IMR-90 (cell line): ENCODE measurements around the gene AFAP1L2. TPM values are rescaled to one million over a fixed set of nuclear protein-coding genes. Genes with fewer than 3 reads are reported as not detected.

Experiments used
- ATAC-seq: fragments of 200-7000 bp; cut with Tn5 transposase; 2 replicates; pipeline ENCODE4 v1.9.1; 2020; ENCODE audit warnings: low read depth, mild to moderate bottlenecking, moderate library complexity
- BruUV-seq: library from RNA; stranded (reverse); fragments of 400-500 nt; replicated peaks from 2 replicates; lab custom pipeline; 2021; lab: Mats Ljungman, UMichigan
- CTCF ChIA-PET: fragments of 300-600 bp; formaldehyde crosslinking; extraction: SDS; loops from one replicate; lab custom pipeline; 2021; ENCODE audit warnings: antibody characterized with exemption; lab: Yijun Ruan, JAX
- POLR2A ChIA-PET: fragments of 300-600 bp; sonication (Branson Sonifier 250); formaldehyde crosslinking; loops from one replicate; lab custom pipeline; 2022; ENCODE audit warnings: antibody characterized with exemption; ENCODE audit not compliant: unreplicated experiment; lab: Charles Lee
- DNase-seq: peaks from one replicate; pipeline ENCODE4 v3.0.0; 2013
- H2AFZ ChIP-seq: replicated peaks from 2 replicates; pipeline ENCODE3; 2013; ENCODE audit warnings: low read length, mild to moderate bottlenecking; ENCODE audit not compliant: poor library complexity
- H2AK5ac ChIP-seq: 2 replicates; pipeline ENCODE4 v1.6.1; 2013; ENCODE audit warnings: low read depth, low read length, inconsistent platforms
- H2AK9ac ChIP-seq: replicated peaks from 2 replicates; pipeline ENCODE3; 2013; ENCODE audit warnings: mild to moderate bottlenecking, low read depth, low read length, moderate library complexity; ENCODE audit not compliant: poor library complexity
- H2BK120ac ChIP-seq: 2 replicates; pipeline ENCODE4 v1.6.1; 2013; ENCODE audit warnings: low read depth, low read length, inconsistent platforms
- H2BK15ac ChIP-seq: 3 replicates; pipeline ENCODE4 v1.6.1; 2013; ENCODE audit warnings: low read depth, low read length, inconsistent platforms
- H2BK20ac ChIP-seq: 2 replicates; pipeline ENCODE4 v1.6.1; 2013; ENCODE audit warnings: low read depth, mild to moderate bottlenecking, inconsistent platforms, low read length, moderate library complexity
- H2BK5ac ChIP-seq: 2 replicates; pipeline ENCODE4 v1.6.1; 2013; ENCODE audit warnings: mild to moderate bottlenecking, low read depth, low read length, inconsistent platforms; ENCODE audit not compliant: poor library complexity, severe bottlenecking
- H3K14ac ChIP-seq: replicated peaks from 2 replicates; pipeline ENCODE4 v1.6.1; 2013; ENCODE audit warnings: low read depth, low read length, inconsistent platforms
- H3K18ac ChIP-seq: 2 replicates; pipeline ENCODE4 v1.6.1; 2013; ENCODE audit warnings: low read depth, low read length, control low read depth
- H3K23ac ChIP-seq: 2 replicates; pipeline ENCODE4 v1.6.1; 2013; ENCODE audit warnings: low read depth, low read length, inconsistent platforms
- H3K27ac ChIP-seq: 2 replicates; pipeline ENCODE4 v1.5.1; 2013; ENCODE audit warnings: mild to moderate bottlenecking, control low read depth, low read length; ENCODE audit not compliant: insufficient read depth
- H3K27me3 ChIP-seq: 2 replicates; pipeline ENCODE4 v1.6.1; 2013; ENCODE audit warnings: low read length; ENCODE audit not compliant: control insufficient read depth, insufficient read depth
- H3K36me3 ChIP-seq: 2 replicates; pipeline ENCODE4 v1.6.1; 2013; ENCODE audit warnings: low read length, mixed read lengths; ENCODE audit not compliant: control insufficient read depth, insufficient read depth
- H3K4ac ChIP-seq: 2 replicates; pipeline ENCODE4 v1.6.1; 2013; ENCODE audit warnings: low read depth, low read length, inconsistent platforms
- H3K4me1 ChIP-seq: 2 replicates; pipeline ENCODE4 v1.6.1; 2013; ENCODE audit warnings: low read length, mixed read lengths; ENCODE audit not compliant: control insufficient read depth, insufficient read depth
- H3K4me2 ChIP-seq: 2 replicates; pipeline ENCODE4 v1.6.1; 2013; ENCODE audit warnings: low read depth, mild to moderate bottlenecking, control low read depth, low read length, moderate library complexity
- H3K4me3 ChIP-seq: 2 replicates; pipeline ENCODE4 v1.5.1; 2013; ENCODE audit warnings: low read depth, mild to moderate bottlenecking, control low read depth, low read length, moderate library complexity; ENCODE audit not compliant: insufficient read depth
- H3K56ac ChIP-seq: 2 replicates; pipeline ENCODE4 v1.6.1; 2013; ENCODE audit warnings: low read length, inconsistent platforms; ENCODE audit not compliant: insufficient read depth; ENCODE audit errors: extremely low read depth
- H3K79me1 ChIP-seq, 2 experiments: 2 replicates each; pipeline ENCODE4 v1.6.1; 2013; ENCODE audit warnings: low read length in 2 of 2, inconsistent platforms in 1 of 2, low read depth in 1 of 2
- H3K9ac ChIP-seq: 2 replicates; pipeline ENCODE4 v1.6.1; 2013; ENCODE audit warnings: low read depth, low read length, control low read depth
- H3K9me1 ChIP-seq: 2 replicates; pipeline ENCODE4 v1.6.1; 2013; ENCODE audit warnings: low read length, inconsistent platforms; ENCODE audit not compliant: insufficient read depth
- H3K9me3 ChIP-seq: 2 replicates; pipeline ENCODE4 v1.6.1; 2013; ENCODE audit warnings: low read length; ENCODE audit not compliant: control insufficient read depth, insufficient read depth
- H4K20me1 ChIP-seq: 2 replicates; pipeline ENCODE4 v1.6.1; 2013; ENCODE audit warnings: low read length, inconsistent platforms; ENCODE audit not compliant: insufficient read depth
- H4K5ac ChIP-seq: 2 replicates; pipeline ENCODE4 v1.6.1; 2013; ENCODE audit warnings: mild to moderate bottlenecking, low read depth, low read length, control low read depth
- H4K8ac ChIP-seq, 2 experiments: 2 replicates each; pipeline ENCODE4 v1.6.1; 2013; ENCODE audit warnings: low read depth in 2 of 2, low read length in 2 of 2, control low read depth in 1 of 2, inconsistent platforms in 1 of 2
- H4K91ac ChIP-seq: 2 replicates; pipeline ENCODE4 v1.6.1; 2013; ENCODE audit warnings: low read depth, low read length, inconsistent platforms; ENCODE audit not compliant: insufficient read depth
- BHLHE40 ChIP-seq: fragments of 150-350 bp; IDR thresholded peaks from 2 replicates; pipeline ENCODE4 v1.6.1; 2016; ENCODE audit warnings: mild to moderate bottlenecking, low read depth, low read length
- CEBPB ChIP-seq: IDR thresholded peaks from 2 replicates; pipeline ENCODE4 v1.6.1; 2012; ENCODE audit warnings: low read depth, low read length, improper control_type of control experiment
- CHD1 ChIP-seq: IDR thresholded peaks from 2 replicates; pipeline ENCODE4 v1.6.1; 2012; ENCODE audit warnings: low read depth, low read length, improper control_type of control experiment
- FOS ChIP-seq: fragments of 150-350 bp; IDR thresholded peaks from 2 replicates; pipeline ENCODE4 v1.6.1; 2016; ENCODE audit warnings: low read depth, low read length
- MAFK ChIP-seq: IDR thresholded peaks from 2 replicates; pipeline ENCODE4 v1.6.1; 2012; ENCODE audit warnings: low read depth, low read length, improper control_type of control experiment
- MAZ ChIP-seq: IDR thresholded peaks from 2 replicates; pipeline ENCODE4 v1.6.1; 2012; ENCODE audit warnings: low read depth, mild to moderate bottlenecking, low read length, improper control_type of control experiment, moderate library complexity, borderline replicate concordance
- MXI1 ChIP-seq: IDR thresholded peaks from 2 replicates; pipeline ENCODE4 v1.6.1; 2012; ENCODE audit warnings: low read depth, mild to moderate bottlenecking, low read length, moderate library complexity, borderline replicate concordance
- NFE2L2 ChIP-seq: fragments of 150-350 bp; IDR thresholded peaks from 2 replicates; pipeline ENCODE4 v1.6.1; 2016; ENCODE audit warnings: low read depth, mild to moderate bottlenecking, low read length
- POLR2A ChIP-seq: IDR thresholded peaks from 2 replicates; pipeline ENCODE4 v1.6.1; 2012; ENCODE audit warnings: mild to moderate bottlenecking, low read depth, low read length
- RAD21 ChIP-seq: IDR thresholded peaks from 2 replicates; pipeline ENCODE4 v1.6.1; 2012; ENCODE audit warnings: low read length, improper control_type of control experiment
- RCOR1 ChIP-seq: IDR thresholded peaks from 2 replicates; pipeline ENCODE4 v1.6.1; 2012; ENCODE audit warnings: mild to moderate bottlenecking, low read length, improper control_type of control experiment; ENCODE audit not compliant: insufficient replicate concordance
- RFX5 ChIP-seq: IDR thresholded peaks from 2 replicates; pipeline ENCODE4 v1.8.0; 2012; ENCODE audit warnings: low read depth, mild to moderate bottlenecking, low read length, moderate library complexity
- SMC3 ChIP-seq: fragments of 150-350 bp; IDR thresholded peaks from 2 replicates; pipeline ENCODE4 v1.6.1; 2016; ENCODE audit warnings: low read depth, mild to moderate bottlenecking, antibody characterized with exemption, low read length, moderate library complexity
- WGBS, 2 experiments: methylation state at CpG; one replicate each; pipeline versions ENCODE4 v1.1.5 to v1.1.7; 2013; ENCODE audit warnings: missing lambda C conversion rate in 2 of 2; ENCODE audit not compliant: insufficient read length in 1 of 2; ENCODE audit errors: extremely low coverage in 2 of 2; 5-methylcytosine and 5-hydroxymethylcytosine counted together
- dilution Hi-C: fragments of 300-500 bp; cut with HindIII; formaldehyde crosslinking; loops from one replicate; pipeline ENCODE4 v1.14.3; 2018; ENCODE audit warnings: low sequenced_read_pairs; ENCODE audit not compliant: unreplicated experiment
- in situ Hi-C: fragments of 300-500 bp; cut with MboI; formaldehyde crosslinking; loops from 3 replicates; pipeline ENCODE4 v1.14.3; 2019; ENCODE audit warnings: low sequenced_read_pairs, inconsistent platforms, mixed read lengths
- intact Hi-C: fragments of 100-400 bp; cut with micrococcal nuclease; formaldehyde crosslinking; loops from 2 replicates; pipeline ENCODE4 v1.10.0; 2022
- polyA plus RNA-seq, 3 experiments: library from polyadenylated mRNA; depleted of rRNA; stranded (reverse); fragments of >200 nt; gene quantifications; 2 replicates each; pipeline ENCODE4 v1.2.3, GENCODE V29; 2012; ENCODE audit warnings: low replicate concordance in 1 of 3
- total RNA-seq: library from RNA; depleted of rRNA; stranded (reverse); fragments of >200 nt; gene quantifications from 2 replicates; pipeline ENCODE4 v1.2.3, GENCODE V29; 2012
- TF ChIP-seq, protein P1 (sequence below): conservative IDR thresholded peaks from 2 replicates; pipeline ENCODE4 v1.5.1; 2012; ENCODE audit warnings: mild to moderate bottlenecking, low read depth, low read length, improper control_type of control experiment
- TF ChIP-seq, protein P2 (sequence below): fragments of 150-350 bp; IDR thresholded peaks from 2 replicates; pipeline ENCODE4 v1.6.1; 2016; ENCODE audit warnings: low read depth, mild to moderate bottlenecking, low read length, moderate library complexity, borderline replicate concordance
- TF ChIP-seq, protein P3 (sequence below): fragments of 150-350 bp; IDR thresholded peaks from 2 replicates; pipeline ENCODE4 v1.6.1; 2017; ENCODE audit warnings: mild to moderate bottlenecking, antibody characterized with exemption, low read length, low read depth

Gene AFAP1L2
- total and polyA plus RNA-seq, 2 of the 4 experiments (the other 2 are of a cell fraction), result under 0.01 to 0.10 TPM

DNA sequence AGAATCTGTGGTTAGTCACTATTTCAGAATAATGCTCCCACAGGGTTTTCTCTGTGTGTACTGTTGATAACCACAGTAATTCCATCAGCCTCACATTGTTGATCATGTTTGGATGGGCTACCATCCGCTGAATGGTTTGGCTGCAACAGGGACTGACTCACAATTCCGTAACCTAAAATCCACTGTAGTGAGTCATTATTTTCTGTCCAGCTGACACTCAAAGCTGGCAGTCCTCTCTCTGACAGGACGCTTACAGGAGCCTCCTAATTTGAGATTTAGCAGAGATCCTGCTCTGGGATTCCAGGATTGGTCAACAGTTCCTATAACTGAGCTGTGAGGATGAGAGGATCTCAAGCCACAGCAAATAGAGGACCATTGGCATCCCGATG lies 132.5 kb downstream of the AFAP1L2 start:
- H3K79me1 ChIP-seq, result no peaks in the 10 kb centered on the region
- dilution Hi-C loops (no loop called here), in situ Hi-C loops (no loop called here), intact Hi-C loops (no loop called here)
- H3K4me1 ChIP-seq, result peaks cover 6% of the 10 kb centered on the region
- no peak overlapping the region for H2BK5ac ChIP-seq
- H3K9me3 ChIP-seq, result no peaks in the 10 kb centered on the region
- no peak overlapping the region for H2AFZ ChIP-seq
- H2AK9ac ChIP-seq, result peak overlapping the region; percentile 15
- H2BK15ac ChIP-seq, result peak overlapping the region; percentile 47; the same call in 1 of the 3 replicates
- ChIA-PET POLR2A (no interaction called here), CTCF (interaction anchor here (0.9 to 1.1 kb wide), 3 partner anchors 13 to 103 kb away, joined by 3 to 4 read pairs (median 3); no protein-coding TSS in a partner anchor)
- no peak overlapping the region for H3K9ac ChIP-seq
- no TSS peak for BruUV-seq
- no CpG with 5 or more reads among the region's 4 CpGs for WGBS, 2 experiments
- peaks cover 12% of the 10 kb centered on the region for H3K9me1 ChIP-seq
- peak overlapping the region; percentile 38 for H3K14ac ChIP-seq
- H2BK20ac ChIP-seq, result peak overlapping the region; percentile 79
- peak overlapping the region; percentile 65; the same call in 1 of the 2 replicates for H2AK5ac ChIP-seq
- peak overlapping the region; percentile 82 for H2BK120ac ChIP-seq
- H3K18ac ChIP-seq, result no peak overlapping the region
- H4K5ac ChIP-seq, result no peak overlapping the region
- ATAC-seq (peak; percentile 94), DNase-seq (peak; percentile 95)
- no peak overlapping the region for H3K27ac ChIP-seq
- no peak overlapping the region; the same call in 1 of the 2 replicates for H3K56ac ChIP-seq
- TF ChIP-seq MXI1 (no peak), CHD1 (no peak), POLR2A (no peak), BHLHE40 (0 out of 2 replicates have a peak, but pooled peaks have one; percentile 11), RAD21 (no peak), NFE2L2 (no peak), SMC3 (no peak), CEBPB (peak; percentile 66), RFX5 (no peak), MAZ (no peak), FOS (peak; percentile 89), RCOR1 (peak; percentile 67), MAFK (no peak)
- TF ChIP-seq, protein P1, sequence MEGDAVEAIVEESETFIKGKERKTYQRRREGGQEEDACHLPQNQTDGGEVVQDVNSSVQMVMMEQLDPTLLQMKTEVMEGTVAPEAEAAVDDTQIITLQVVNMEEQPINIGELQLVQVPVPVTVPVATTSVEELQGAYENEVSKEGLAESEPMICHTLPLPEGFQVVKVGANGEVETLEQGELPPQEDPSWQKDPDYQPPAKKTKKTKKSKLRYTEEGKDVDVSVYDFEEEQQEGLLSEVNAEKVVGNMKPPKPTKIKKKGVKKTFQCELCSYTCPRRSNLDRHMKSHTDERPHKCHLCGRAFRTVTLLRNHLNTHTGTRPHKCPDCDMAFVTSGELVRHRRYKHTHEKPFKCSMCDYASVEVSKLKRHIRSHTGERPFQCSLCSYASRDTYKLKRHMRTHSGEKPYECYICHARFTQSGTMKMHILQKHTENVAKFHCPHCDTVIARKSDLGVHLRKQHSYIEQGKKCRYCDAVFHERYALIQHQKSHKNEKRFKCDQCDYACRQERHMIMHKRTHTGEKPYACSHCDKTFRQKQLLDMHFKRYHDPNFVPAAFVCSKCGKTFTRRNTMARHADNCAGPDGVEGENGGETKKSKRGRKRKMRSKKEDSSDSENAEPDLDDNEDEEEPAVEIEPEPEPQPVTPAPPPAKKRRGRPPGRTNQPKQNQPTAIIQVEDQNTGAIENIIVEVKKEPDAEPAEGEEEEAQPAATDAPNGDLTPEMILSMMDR, result no peak
- TF ChIP-seq, protein P2, sequence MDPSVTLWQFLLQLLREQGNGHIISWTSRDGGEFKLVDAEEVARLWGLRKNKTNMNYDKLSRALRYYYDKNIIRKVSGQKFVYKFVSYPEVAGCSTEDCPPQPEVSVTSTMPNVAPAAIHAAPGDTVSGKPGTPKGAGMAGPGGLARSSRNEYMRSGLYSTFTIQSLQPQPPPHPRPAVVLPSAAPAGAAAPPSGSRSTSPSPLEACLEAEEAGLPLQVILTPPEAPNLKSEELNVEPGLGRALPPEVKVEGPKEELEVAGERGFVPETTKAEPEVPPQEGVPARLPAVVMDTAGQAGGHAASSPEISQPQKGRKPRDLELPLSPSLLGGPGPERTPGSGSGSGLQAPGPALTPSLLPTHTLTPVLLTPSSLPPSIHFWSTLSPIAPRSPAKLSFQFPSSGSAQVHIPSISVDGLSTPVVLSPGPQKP, result no peak
- TF ChIP-seq, protein P3, sequence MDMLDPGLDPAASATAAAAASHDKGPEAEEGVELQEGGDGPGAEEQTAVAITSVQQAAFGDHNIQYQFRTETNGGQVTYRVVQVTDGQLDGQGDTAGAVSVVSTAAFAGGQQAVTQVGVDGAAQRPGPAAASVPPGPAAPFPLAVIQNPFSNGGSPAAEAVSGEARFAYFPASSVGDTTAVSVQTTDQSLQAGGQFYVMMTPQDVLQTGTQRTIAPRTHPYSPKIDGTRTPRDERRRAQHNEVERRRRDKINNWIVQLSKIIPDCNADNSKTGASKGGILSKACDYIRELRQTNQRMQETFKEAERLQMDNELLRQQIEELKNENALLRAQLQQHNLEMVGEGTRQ, result no peak
- H3K4ac ChIP-seq, result peak overlapping the region; percentile 78
- H3K4me3 ChIP-seq, result no peak overlapping the region
- H3K23ac ChIP-seq, result peak overlapping the region; percentile 40; the same call in 1 of the 2 replicates
- no peak overlapping the region for H4K8ac ChIP-seq
- H3K4me2 ChIP-seq, result no peak overlapping the region
- H3K36me3 ChIP-seq, result no peaks in the 10 kb centered on the region
- H3K27me3 ChIP-seq, result peaks cover 8% of the 10 kb centered on the region
- peaks cover 7% of the 10 kb centered on the region; the same call in 1 of the 2 replicates for H4K20me1 ChIP-seq
- peak overlapping the region; percentile 26 for H4K91ac ChIP-seq
